GM10266 (cell line): ENCODE data around the gene CTBP2.

Source experiments
- DNase-seq: peaks from one replicate; pipeline ENCODE4 v3.0.0; 2012; ENCODE audit errors: extremely low spot score
- CTCF ChIP-seq: IDR thresholded peaks from 2 replicates; pipeline ENCODE4 v1.5.1; 2012; ENCODE audit warnings: mild to moderate bottlenecking, low read depth; ENCODE audit not compliant: control insufficient read depth, insufficient read depth; ENCODE audit errors: missing control alignments

The CTBP2 gene

GRCh38 chr10:125011926-125012705 lies 148.2 kb downstream of the CTBP2 start:
- DNase-seq = no peak
- no peak for TF ChIP-seq CTCF

- no peak for DNase-seq
These were observed 149.0 kb downstream of the CTBP2 start for GRCh38 chr10:125011171-125011925.

GRCh38 chr10:125010362-125010761 lies 150.0 kb downstream of the CTBP2 start:
- no peak for DNase-seq
- TF ChIP-seq CTCF = no peak

More at GRCh38 chr10:125011171-125011925, 149.0 kb downstream of the CTBP2 start:
- no peak for TF ChIP-seq CTCF

GRCh38 chr10:125009661-125010161 lies 150.7 kb downstream of the CTBP2 start:
- DNase-seq = no peak
- no peak for TF ChIP-seq CTCF

GRCh38 chr10:125008689-125009638 lies 151.4 kb downstream of the CTBP2 start:
- TF ChIP-seq CTCF = no peak
- DNase-seq = no peak

- TF ChIP-seq CTCF = no peak
- no peak for DNase-seq
These were observed 152.9 kb downstream of the CTBP2 start for GRCh38 chr10:125007436-125007835.
